Fibroblast of pulmonary artery (primary cell): Measurements from ENCODE around the gene GNG7.
"Not testable (repeated sequence)": the region's sequence is repeated elsewhere in the genome, so short reads cannot be mapped to it uniquely, and the experiment has no call there.

Experiments used
- DNase-seq: peaks from one replicate; pipeline ENCODE4 v3.0.0-alpha.2; 2010; ENCODE audit warnings: low read depth
- H3K4me3 ChIP-seq: replicated peaks from 2 replicates; pipeline ENCODE4 v1.5.1; 2011; ENCODE audit warnings: low read depth, mild to moderate bottlenecking, control low read depth, low read length, moderate library complexity
- TF ChIP-seq, protein P1 (sequence below): IDR thresholded peaks from 2 replicates; pipeline ENCODE4 v1.5.1; 2011; ENCODE audit warnings: mild to moderate bottlenecking, control low read depth, low read length, inconsistent platforms; ENCODE audit errors: missing control alignments

Gene GNG7

DNA sequence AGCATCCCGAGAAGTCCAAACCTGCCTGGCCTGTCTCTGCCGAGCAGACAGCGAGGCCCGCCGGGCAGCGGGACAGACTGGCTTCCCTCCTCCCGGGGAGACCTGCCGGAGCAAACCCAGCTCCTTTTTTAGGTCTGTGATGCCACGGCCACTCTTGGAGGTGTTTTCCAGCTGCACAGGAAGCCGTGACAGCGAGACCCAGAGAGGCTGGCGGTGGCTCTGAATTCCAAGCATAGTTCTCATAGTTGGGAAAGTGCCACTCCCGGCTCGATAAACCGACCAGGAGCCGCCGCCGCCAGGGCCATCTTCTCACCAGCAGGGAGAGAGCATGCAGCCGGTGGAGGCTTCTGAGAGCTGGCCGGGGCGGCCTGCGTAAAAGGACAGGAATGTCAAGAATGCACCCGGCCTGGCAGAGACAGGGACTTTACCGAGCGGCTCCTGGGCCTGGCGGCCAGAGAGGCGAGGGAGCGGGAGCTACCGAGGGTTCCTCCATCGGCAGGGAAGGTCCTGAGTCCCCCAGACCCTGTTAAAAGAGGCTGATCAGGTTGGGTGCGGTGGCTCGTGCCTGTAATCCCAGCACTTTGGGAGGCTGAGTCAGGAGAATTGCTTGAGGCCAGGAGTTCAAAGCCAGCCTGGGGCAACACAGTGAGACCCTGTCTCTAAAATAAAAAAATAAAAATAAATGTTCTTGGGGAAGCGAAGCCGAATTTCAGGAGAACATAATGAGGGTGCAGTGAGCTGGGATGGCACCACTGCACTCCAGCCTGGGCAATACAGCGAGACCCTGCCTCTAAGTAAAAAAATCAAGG, 161.6 kb downstream of the GNG7 start:
- peak overlapping the region; percentile 25 for H3K4me3 ChIP-seq
- DNase-seq, result peak; percentile 99
- TF ChIP-seq, protein P1, sequence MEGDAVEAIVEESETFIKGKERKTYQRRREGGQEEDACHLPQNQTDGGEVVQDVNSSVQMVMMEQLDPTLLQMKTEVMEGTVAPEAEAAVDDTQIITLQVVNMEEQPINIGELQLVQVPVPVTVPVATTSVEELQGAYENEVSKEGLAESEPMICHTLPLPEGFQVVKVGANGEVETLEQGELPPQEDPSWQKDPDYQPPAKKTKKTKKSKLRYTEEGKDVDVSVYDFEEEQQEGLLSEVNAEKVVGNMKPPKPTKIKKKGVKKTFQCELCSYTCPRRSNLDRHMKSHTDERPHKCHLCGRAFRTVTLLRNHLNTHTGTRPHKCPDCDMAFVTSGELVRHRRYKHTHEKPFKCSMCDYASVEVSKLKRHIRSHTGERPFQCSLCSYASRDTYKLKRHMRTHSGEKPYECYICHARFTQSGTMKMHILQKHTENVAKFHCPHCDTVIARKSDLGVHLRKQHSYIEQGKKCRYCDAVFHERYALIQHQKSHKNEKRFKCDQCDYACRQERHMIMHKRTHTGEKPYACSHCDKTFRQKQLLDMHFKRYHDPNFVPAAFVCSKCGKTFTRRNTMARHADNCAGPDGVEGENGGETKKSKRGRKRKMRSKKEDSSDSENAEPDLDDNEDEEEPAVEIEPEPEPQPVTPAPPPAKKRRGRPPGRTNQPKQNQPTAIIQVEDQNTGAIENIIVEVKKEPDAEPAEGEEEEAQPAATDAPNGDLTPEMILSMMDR, result peak; percentile 34

DNA sequence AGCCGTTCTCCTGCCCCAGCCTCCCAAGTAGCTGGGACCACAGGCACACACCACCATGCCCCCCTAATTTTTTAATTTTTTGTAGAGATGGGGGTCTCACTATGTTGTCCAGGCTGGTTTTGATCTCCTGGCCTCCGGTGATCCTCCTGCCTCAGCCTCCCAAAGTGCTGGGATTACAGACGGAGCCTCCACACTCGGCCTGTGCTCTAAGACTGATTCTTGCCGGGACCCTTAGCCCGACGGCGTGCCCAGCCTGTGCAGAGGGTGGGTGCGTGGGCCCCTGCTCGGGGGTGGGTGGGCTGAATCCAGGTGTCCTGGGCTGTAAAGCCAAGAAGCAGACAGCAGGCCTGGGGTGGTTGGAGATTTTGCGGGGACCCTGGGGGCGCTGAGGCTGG, 162.2 kb downstream of the GNG7 start:
- TF ChIP-seq, protein P1, result no peak
- H3K4me3 ChIP-seq, result peak overlapping the region; percentile 25
- no peak for DNase-seq

DNA sequence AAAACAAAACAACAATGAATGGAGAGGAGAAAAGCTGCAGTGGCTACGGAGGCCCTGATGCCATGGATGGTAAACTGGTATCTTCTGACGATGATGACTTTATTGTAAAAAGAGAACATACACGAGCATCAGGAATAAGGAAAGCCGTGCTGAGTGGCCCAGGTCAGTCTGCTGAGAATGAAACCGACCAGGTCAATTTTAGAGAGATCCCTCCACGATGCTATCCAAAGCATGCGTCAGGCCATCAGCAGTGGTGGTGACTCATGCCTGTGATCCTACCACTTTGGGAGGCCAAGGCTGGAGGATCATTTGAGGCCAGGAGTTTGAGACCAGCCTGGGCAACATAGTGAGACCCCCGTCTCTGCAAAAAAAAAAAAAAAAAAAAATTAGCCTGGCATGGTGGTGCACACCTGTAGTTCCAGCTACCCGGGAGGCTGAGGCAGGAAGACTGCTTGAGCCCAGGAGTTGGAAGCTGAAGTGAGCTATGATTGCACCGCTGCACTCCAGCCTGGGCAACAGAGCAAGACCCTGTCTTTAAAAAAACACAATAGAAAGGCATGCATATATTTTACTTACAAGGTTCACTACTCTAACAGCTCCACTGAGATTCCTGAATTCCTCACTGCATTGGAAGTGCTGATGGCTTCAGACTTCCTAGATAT, 164.3 kb downstream of the GNG7 start:
- no peak for DNase-seq
- no peak overlapping the region for H3K4me3 ChIP-seq
- TF ChIP-seq, protein P1, result no peak

DNA sequence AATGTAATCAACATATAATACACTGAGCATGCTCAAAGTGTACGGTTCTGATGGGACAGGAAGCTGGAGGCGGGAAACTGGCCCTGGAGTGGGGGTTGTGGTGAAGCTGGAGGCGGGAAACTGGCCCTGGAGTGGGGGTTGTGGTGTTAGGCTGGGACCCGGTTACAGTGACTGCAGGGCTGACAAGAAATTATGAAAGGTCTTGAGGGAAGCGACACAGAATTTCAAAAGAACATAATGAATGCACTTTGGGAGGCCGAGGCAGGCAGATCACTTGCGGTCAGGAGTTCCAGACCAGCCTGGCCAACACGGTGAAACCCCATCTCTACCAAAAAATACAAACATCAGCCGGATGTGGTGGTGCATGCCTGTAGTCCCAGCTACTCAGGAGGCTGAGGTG, 164.9 kb downstream of the GNG7 start:
- not testable (repeated sequence) for DNase-seq, H3K4me3 ChIP-seq

DNA sequence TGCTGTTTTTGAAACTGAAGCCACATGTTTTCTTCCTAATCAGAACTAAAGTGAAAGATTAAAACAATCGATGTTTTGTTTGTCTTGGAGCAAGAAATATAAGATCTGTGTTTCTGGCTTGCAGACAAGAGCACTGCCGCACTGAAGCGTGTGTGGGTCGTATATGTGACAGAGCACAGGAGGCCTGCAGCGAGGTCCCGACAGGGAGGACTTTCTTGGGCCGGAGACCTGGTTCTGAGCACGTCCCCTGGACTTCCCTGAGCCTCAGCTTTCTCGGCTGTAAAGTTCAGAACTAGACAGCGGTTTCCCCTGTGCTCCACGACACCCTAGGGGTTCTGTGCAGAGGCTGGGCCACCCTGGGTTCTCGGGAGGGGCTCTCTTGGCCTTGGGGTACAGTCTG, 166.0 kb downstream of the GNG7 start:
- DNase-seq, result no peak
- H3K4me3 ChIP-seq, result no peak overlapping the region
- TF ChIP-seq, protein P1, result no peak

DNA sequence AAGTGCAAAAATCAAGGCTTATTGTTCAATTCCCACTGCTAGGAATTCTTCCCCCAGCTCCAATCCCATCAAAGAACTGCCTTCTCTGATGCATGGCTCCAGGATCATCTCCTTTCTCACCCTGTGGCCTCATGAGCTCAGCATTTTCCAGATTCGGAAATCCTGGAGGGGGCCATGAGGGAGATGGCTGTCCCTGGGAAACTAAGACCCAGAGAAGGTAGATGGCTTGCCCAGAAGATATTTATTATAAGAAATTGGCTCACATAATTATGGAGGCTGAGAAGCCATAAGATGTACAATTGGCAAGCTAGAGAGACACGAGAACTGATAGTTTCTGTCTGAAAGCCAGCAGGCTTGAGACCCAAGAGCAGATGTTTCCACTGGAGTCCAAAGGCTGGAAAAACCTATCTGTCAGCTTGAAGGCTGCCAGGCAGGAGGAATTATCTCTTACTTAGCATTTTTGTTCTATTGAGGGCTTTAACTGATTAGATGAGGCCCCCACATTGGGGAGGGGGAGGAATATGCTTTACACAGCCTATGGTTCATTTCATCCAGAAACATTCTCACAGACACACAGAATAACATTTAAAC, 168.0 kb downstream of the GNG7 start:
- H3K4me3 ChIP-seq, result no peak overlapping the region
- peak; percentile 40 for DNase-seq
- TF ChIP-seq, protein P1, result no peak

DNA sequence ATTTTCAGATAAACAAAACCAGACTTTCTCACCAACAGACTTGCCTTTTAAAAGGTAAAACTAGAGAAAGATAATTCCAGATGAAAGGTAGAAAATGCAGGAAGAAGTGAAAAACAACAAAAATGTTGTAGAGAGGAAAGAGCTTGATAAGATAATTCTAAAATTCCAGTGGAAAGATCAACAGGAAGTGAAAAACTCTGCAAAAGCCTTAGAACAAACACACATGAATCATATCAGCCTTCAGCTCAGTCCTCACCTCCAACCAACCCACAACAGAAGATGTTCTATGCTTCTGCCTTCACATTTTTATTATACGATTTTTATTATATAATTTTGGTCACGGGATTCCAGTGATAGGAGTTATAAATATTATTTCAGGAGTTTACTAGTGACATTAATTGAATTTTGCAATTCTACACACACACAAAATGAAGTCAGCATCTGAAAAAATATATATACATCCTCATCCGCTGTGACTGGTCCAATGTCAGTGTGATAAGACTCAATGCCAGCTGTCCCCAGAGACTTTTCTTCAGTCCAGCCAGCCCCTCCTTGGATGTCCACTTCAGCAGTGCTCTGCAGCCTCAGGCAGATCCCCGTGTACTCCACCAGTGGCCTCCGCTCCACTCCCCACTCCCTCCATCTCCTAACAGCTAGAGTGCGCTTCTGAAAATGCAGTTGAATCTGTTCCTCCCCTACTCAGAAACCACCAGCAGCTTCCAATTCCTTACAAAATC, 168.6 kb downstream of the GNG7 start:
- DNase-seq, result peak; percentile 61
- TF ChIP-seq, protein P1, result no peak
- no peak overlapping the region for H3K4me3 ChIP-seq
